NCI-H345 (cell line): ENCODE data around the gene CCL17.
"Not testable (repeated sequence)": the region's sequence is repeated elsewhere in the genome, so short reads cannot be mapped to it uniquely, and the experiment has no call there.

Experiments used
- DNase-seq: peaks from one replicate; lab custom pipeline; 2025; lab: John Stamatoyannopoulos, UW

Gene CCL17

GRCh38 chr16:57432505-57432904, 27.9 kb downstream of the CCL17 start:
- DNase-seq = no peak

GRCh38 chr16:57432989-57433388, 28.4 kb downstream of the CCL17 start:
- no peak for DNase-seq

GRCh38 chr16:57434003-57434402, 29.4 kb downstream of the CCL17 start:
- no peak for DNase-seq

- DNase-seq = no peak
Observed at GRCh38 chr16:57435838-57436237, 31.3 kb downstream of the CCL17 start.

- DNase-seq = not testable (repeated sequence)
Observed at GRCh38 chr16:57439947-57440346, 35.4 kb downstream of the CCL17 start.

- not testable (repeated sequence) for DNase-seq
Observed at GRCh38 chr16:57440551-57440950, 36.0 kb downstream of the CCL17 start.

- DNase-seq = no peak
Observed at GRCh38 chr16:57444711-57445110, 40.1 kb downstream of the CCL17 start.

GRCh38 chr16:57445510-57445909, 40.9 kb downstream of the CCL17 start:
- no peak for DNase-seq

GRCh38 chr16:57446531-57447185, 42.1 kb downstream of the CCL17 start:
- peak; percentile 18 for DNase-seq

GRCh38 chr16:57447186-57447962, 42.8 kb downstream of the CCL17 start, which contains the start of the genes CIAPIN1 and COQ9:
Gene CIAPIN1, minus strand, starts transcription at chr16:57447385. Its CDS starts 6,457 bp downstream, at chr16:57440928.
Gene COQ9, plus strand, starts transcription at chr16:57447479. Its CDS starts 27 bp downstream, at chr16:57447506.
- DNase-seq = peak; percentile 89

GRCh38 chr16:57452021-57452420, 47.5 kb downstream of the CCL17 start:
- no peak for DNase-seq

- DNase-seq = peak; percentile 77
Observed at GRCh38 chr16:57462209-57462977, 57.8 kb downstream of the CCL17 start, which contains the start of gene POLR2C. Gene POLR2C, plus strand, starts transcription at chr16:57462679. Its CDS starts 46 bp downstream, at chr16:57462725.

GRCh38 chr16:57462978-57463362, 58.4 kb downstream of the CCL17 start:
- no peak for DNase-seq

- no peak for DNase-seq
Observed at GRCh38 chr16:57464523-57464922, 60.0 kb downstream of the CCL17 start.
